ENCODE measurements around the gene CMTM4.
A peak's percentile ranks its signal among the peaks of the same experiment; 100 is the strongest.

Gene CMTM4

DNA sequence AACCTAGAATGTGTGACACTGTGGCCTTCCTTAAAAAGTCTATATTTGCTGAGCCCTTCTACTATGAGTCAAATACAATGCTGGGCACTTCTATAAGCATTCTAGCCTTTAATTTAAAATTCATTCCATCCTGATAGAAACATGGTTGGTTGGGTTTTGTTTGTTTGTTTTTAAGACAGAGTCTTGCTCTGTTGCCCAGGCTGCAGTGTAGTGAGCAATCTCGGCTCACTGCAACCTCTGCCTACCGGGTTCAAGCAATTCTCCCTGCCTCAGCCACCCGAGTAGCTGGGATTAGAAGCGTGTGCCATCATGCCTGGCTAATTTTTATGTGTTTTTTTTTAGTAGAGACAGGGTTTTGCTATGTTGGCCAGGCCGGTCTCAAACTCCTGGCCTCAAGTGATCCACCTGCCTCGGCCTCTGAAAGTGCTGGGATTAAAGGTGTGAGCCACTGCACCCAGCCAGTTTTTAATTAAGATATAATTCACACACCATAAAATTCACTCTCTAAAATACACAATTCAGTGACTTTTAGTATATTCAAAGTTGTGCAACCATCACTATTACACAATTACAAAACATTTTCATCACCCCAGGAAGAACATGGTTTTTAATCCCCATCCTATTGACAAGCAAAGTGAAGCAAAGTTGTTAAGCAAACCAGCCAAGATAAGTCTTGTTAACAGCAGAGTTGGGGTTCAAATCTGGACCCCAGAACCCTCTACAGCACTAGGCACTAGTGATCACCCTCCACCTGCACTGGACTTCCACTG lies 42.8 kb downstream of the CMTM4 start:
- no peak for DNase-seq (ENCODE audit: low read depth)

DNA sequence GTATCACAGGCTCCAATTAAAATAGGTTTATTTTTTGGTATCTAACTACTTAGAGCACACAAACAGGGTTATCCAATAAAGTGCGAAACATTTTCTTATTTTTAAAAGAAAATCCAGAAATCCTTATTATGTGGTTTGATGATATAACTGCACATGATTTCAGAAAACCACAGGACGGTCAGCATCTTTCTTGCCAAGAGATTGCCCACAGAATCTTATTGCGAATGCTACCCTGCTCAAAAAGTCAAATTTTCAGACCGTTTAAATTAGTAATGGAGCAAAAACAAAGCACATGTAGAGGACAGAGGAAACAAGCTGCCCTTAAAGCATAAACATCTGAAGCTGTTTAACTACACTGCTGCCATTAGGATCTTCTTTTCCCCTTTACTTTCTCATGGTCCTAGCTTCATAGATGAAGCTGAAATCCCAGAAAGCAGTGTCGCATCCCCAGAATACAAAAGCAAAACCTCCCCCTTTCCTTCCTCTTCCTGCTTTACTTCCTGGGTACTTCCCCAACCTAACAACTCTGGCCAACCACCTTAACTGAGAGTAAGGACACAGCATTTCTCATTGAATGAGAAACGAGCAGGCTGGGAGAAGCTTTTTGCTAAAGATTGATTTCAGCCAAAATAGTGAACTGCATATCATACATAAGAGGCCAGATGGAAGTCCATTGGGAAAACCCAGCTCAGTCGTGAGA lies 43.7 kb downstream of the CMTM4 start:
- DNase-seq (ENCODE audit: low read depth): no peak
- TF ChIP-seq, protein P1, sequence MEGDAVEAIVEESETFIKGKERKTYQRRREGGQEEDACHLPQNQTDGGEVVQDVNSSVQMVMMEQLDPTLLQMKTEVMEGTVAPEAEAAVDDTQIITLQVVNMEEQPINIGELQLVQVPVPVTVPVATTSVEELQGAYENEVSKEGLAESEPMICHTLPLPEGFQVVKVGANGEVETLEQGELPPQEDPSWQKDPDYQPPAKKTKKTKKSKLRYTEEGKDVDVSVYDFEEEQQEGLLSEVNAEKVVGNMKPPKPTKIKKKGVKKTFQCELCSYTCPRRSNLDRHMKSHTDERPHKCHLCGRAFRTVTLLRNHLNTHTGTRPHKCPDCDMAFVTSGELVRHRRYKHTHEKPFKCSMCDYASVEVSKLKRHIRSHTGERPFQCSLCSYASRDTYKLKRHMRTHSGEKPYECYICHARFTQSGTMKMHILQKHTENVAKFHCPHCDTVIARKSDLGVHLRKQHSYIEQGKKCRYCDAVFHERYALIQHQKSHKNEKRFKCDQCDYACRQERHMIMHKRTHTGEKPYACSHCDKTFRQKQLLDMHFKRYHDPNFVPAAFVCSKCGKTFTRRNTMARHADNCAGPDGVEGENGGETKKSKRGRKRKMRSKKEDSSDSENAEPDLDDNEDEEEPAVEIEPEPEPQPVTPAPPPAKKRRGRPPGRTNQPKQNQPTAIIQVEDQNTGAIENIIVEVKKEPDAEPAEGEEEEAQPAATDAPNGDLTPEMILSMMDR (IDR thresholded peaks at IDR 0.05; ENCODE audit: low read depth, low read length, missing control alignments): no peak
- H3K4me3 ChIP-seq (ENCODE audit: low read depth, low read length): no peak overlapping the region

More for the DNA sequence above, 42.8 kb downstream of the CMTM4 start:
- TF ChIP-seq, protein P1 (IDR thresholded peaks at IDR 0.05; ENCODE audit: low read depth, low read length, missing control alignments): no peak
- H3K4me3 ChIP-seq (ENCODE audit: low read depth, low read length): no peak overlapping the region

DNA sequence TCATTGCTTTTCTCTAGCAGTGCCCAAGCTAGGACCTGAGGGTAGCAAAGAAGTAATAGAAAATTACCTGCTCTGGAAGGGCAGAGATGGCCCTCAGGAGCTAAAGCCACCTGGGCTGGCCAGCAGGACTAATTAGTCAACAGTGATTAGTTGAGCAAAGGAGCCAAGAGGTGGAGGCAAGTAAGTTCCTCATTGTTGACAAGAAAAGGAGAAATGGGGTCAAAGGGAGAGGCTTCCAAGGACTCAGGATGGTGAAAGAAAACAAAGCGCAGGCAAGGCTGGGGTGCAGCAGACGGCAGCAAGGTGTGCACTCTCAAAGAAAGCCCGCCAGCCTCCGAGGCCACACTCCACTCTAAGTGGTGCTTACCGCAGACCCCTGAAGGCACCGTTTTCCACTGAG lies 44.6 kb downstream of the CMTM4 start:
- H3K4me3 ChIP-seq (ENCODE audit: low read depth, low read length): no peak overlapping the region
- no peak for DNase-seq (ENCODE audit: low read depth)
- TF ChIP-seq, protein P1 (IDR thresholded peaks at IDR 0.05; ENCODE audit: low read depth, low read length, missing control alignments): no peak

GRCh38 chr16:66651474-66651765 lies 45.1 kb downstream of the CMTM4 start:
- TF ChIP-seq, protein P1 (IDR thresholded peaks at IDR 0.05; ENCODE audit: low read depth, low read length, missing control alignments): no peak
- H3K4me3 ChIP-seq (ENCODE audit: low read depth, low read length): no peak overlapping the region
- no peak for DNase-seq (ENCODE audit: low read depth)

DNA sequence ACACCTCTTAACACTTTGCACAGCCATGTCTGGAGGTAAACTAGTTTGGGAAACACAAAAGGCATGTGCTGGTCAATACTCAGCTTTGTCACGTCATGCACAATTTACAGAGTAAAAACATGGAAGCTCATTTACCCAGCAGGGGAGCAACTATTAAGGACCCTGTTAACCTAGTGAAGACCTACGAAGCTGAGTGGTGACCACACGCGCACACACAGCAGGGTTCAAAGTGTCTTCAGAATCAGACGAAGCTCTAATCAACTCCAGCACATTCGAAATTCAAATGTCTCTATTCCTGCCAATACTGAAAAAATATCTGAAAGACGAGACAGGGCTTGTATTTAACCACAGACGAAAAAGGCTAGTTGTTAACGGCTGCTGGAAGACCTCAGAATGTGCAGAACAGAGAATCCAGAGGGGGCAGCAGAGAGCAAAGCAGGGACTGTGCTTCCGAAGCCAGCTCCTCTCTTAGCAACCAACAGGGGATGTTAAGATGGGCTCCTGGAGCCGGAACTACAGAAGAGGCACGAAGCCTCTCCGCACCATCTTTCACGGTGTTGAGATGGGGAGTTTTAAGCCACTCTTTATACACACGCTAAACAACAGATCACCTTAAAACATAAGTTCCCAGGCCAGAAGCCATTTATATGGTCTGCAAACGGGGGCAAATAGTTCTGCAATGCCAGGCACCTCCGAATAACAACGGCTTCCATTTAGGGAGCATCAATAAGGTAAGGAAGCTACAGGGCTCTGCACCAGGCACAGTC lies 45.7 kb downstream of the CMTM4 start:
- no peak overlapping the region for H3K4me3 ChIP-seq (ENCODE audit: low read depth, low read length)
- peak; percentile 57 for DNase-seq (ENCODE audit: low read depth)
- TF ChIP-seq, protein P1 (IDR thresholded peaks at IDR 0.05; ENCODE audit: low read depth, low read length, missing control alignments): peak; percentile 98

GRCh38 chr16:66649636-66650205 lies 46.8 kb downstream of the CMTM4 start:
- DNase-seq (ENCODE audit: low read depth): no peak
- H3K4me3 ChIP-seq (ENCODE audit: low read depth, low read length): no peak overlapping the region
- TF ChIP-seq, protein P1 (IDR thresholded peaks at IDR 0.05; ENCODE audit: low read depth, low read length, missing control alignments): no peak

Data from GM12864 (cell line).